Endometrial microvascular endothelial cells (primary cell): Measurements from ENCODE around the gene MAGI3. TPM values are rescaled to one million over a fixed set of nuclear protein-coding genes. Genes with fewer than 3 reads are reported as not detected.

Source experiments
- in situ Hi-C: cut with HindIII; loops from 2 replicates; pipeline ENCODE4 v1.10.0; 2017; ENCODE audit warnings: low sequenced_read_pairs, low pct_unique_long_range_greater_than_20kb; ENCODE audit errors: inconsistent ontology term
- total RNA-seq: library from RNA; depleted of rRNA; stranded (reverse); fragments of >200 nt; gene quantifications from one replicate; pipeline ENCODE4 v1.2.3, GENCODE V29; 2015; ENCODE audit errors: inconsistent ontology term

MAGI3 gene
- total RNA-seq, 1 donor from 2014 or later, result 8.5 TPM

DNA sequence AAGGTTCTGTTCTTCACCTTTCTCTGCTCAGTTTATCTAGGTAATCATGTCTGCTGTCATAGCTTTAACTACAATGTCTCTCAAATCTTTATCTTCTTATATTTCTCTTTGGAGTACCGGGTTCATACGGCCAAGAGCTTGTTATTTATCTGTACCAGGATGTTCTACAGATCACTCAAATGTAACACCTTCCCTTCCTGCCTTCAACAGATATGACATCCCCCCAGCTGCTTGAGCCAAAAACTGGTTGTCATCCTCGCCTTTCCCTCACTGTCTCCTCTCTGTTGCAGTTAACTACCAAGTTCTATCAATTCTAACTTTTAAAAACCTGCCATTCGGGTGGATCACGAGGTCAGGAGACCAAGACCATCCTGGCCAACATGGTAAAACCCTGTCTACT lies 220.1 kb downstream of the MAGI3 start:
- in situ Hi-C loops, result no loop called here

- in situ Hi-C loops, result no loop called here
Observed at GRCh38 chr1:113615425-113615824, 225.1 kb downstream of the MAGI3 start.

- in situ Hi-C loops, result no loop called here
Observed at GRCh38 chr1:113616156-113616555, 225.8 kb downstream of the MAGI3 start.

DNA sequence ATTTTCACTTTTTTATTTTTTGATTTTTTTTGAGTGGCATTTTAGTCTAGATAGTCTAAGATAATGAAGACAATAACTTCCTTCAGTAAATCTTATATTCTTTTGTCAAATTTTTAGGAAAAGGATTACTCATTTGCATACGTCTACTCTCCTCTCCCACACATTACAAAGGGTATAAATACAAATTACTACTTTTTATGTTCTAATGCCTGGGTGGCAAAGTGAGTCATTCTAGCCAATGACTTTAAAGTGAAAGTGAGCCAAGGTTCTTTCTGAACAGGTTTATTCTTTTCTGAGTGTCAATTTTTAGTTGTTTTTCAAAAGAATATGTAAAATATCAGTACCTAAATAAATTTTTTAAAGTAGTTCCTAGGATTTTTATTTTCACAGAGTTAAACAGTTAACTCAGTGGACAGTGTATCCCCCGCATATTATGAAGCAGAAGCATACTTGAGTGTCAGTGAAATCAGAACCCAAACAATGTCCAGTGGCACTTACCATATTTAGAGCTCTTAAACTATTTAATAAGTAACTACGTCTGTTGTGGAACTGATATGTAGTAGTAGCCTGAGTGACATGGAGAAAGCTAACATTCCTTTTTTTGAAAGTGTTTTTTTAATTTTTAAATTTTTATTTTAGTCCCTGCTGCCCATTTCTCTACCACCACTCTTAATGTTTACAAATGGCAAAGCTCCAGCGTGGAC lies 227.3 kb downstream of the MAGI3 start:
- in situ Hi-C loops, result no loop called here

- in situ Hi-C loops, result no loop called here
Observed at GRCh38 chr1:113628997-113629396, 238.7 kb downstream of the MAGI3 start.

GRCh38 chr1:113630340-113631327 lies 240.3 kb downstream of the MAGI3 start:
- in situ Hi-C loops, result no loop called here

DNA sequence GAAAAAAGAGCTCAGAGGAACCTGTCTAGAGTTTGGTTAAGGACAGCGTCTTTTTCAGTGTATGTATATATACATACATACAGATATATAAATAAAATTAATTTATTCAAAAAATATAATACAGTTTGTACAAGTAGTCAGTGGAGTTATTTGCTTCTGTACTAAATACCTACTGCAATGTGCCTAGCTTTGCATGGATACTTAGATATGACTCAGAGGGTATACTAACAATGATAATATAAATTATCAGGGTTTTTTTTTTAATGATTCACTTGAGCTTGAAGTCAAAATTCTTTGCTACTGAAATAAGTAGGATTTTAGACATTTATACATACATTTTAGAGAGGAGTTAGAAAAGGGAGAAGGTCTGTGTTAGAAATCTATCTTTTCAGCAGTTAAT lies 251.1 kb downstream of the MAGI3 start:
- in situ Hi-C loops, result no loop called here

DNA sequence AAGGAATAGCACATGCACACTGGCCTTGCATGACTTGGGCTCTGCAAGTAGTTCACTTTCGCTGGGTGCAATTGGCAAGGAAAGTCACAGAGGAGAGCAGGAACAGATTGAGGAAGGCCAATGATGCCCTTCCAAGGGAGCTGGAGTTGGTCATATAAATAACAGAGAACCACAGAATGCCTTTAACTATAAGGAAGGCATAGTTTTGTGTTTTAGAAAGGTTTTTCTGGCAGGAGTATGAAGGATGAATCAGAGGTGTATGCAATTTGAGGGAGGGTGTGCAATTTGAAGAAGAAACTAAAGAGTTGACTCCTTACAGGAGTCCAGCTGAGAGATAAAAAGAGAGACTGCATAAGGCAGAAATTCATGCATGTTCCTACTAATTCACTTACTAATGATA lies 256.8 kb downstream of the MAGI3 start:
- in situ Hi-C loops, result no loop called here

DNA sequence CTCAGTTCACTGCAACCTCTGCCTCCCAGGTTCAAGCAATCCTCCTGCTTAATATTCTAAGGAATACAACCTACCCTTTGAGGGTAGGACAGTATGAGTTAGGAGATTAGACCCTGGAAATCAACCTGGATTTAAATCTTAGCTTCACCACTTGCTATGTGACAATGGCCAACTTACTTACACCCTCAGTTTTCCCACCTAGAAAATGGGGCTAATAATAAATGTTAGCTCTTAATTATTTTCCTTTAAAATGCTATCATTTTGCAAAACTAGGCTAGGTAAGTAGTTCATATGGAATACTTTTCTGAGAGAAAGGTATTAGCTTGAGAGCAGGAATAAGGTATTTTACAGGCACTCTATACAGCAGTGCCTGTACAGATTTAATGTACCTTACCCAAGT lies 258.2 kb downstream of the MAGI3 start:
- in situ Hi-C loops, result no loop called here

- in situ Hi-C loops, result no loop called here
Observed at GRCh38 chr1:113652771-113653170, 262.5 kb downstream of the MAGI3 start.

DNA sequence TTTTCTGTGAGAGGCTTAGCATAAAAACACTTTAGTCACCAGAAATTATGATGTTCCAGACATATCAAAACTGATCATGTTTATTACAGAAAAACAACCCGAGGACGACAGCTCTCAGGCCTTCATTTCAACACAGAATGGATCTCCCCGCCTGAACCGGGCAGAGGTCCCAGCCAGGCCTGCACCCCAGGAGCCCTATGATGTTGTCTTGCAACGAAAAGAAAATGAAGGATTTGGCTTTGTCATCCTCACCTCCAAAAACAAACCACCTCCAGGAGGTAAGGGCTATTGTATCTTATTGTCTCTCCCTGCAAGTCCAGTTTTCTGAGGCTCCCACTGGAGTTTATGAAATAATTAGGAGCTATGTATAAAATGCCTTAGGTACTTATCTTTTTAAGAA lies 263.4 kb downstream of the MAGI3 start:
- in situ Hi-C loops, result no loop called here

- in situ Hi-C loops, result no loop called here
Observed at GRCh38 chr1:113654883-113655282, 264.6 kb downstream of the MAGI3 start.

DNA sequence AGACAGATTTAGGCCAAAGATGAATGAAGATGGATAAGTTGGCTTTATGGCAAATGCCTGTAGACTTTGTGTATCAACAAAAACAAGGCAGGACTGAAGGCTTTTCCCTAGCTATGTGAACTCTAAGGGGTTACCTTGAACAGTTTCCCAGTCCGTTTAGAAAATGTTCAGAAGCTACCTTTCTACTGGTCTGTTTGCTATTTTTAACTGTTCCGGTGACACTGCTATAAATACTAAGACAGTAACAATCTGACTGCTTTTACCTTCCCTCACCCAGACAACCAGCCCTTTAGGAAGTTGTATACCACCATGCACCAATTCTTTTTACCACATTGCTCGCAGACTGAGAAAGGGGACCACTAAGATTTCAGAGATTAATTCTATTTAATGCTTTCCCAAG lies 266.8 kb downstream of the MAGI3 start:
- in situ Hi-C loops, result no loop called here

GRCh38 chr1:113657556-113658063 lies 267.3 kb downstream of the MAGI3 start:
- in situ Hi-C loops, result no loop called here

GRCh38 chr1:113659035-113659434 lies 268.7 kb downstream of the MAGI3 start:
- in situ Hi-C loops, result no loop called here

- in situ Hi-C loops, result no loop called here
Observed at GRCh38 chr1:113659556-113659955, 269.2 kb downstream of the MAGI3 start.

- in situ Hi-C loops, result no loop called here
Observed at GRCh38 chr1:113660088-113660487, 269.8 kb downstream of the MAGI3 start.

DNA sequence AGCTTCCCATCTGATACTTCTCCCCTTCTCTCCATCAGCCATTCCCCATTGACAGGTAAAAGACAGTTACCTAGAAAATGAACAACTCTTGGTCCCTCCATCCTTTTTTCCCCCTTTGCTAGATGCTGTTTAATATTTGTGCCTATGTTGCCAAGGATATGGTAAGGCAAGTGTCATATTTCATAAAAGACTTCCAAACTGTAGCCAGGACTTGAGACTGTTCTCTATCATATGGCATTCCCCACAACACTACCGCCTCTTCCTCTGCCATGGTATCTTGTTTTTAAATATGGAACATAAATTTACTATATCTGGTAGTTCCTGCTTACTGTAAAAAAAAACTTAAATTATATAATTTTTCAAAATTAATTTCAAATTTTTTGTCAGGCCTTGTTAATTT lies 271.8 kb downstream of the MAGI3 start:
- in situ Hi-C loops, result no loop called here

- in situ Hi-C loops, result no loop called here
Observed at GRCh38 chr1:113663165-113663951, 273.0 kb downstream of the MAGI3 start.
